ENCODE data around the gene TWSG1.
"Not testable (repeated sequence)": the region's sequence is repeated elsewhere in the genome, so short reads cannot be mapped to it uniquely, and the experiment has no call there.

Gene TWSG1

DNA sequence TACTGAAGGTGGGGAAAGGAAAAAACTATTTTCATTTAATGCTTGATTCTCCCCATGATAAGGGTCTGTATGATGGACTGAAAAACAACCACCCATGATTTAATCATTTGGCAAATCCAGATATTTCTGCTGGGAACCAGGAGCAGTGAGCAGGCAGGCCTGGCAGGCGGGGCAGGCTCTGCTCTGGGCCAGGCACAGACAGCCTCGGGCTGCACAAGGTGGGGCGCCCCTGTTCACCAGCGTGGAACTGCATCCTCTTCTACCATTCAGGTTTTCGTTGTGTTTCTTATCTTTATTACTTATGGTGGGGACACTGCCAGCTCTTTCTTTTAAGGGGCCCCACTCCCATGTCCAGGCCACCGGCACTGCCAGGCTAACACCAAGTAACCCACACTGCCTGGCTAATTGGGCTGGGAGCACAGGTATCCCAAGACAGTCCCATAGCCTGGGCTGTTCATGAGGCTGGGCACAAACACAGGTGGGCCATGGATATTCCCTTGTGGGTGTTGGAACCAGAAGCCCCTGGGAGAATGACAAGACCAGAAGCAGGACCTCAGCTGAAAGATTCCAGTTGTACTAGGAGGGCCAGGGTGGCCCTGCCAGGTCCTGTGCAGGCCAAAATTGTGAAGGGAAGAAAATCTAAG is 83.6 kb downstream of the TWSG1 start:
- FAIRE-seq: no peak

DNA sequence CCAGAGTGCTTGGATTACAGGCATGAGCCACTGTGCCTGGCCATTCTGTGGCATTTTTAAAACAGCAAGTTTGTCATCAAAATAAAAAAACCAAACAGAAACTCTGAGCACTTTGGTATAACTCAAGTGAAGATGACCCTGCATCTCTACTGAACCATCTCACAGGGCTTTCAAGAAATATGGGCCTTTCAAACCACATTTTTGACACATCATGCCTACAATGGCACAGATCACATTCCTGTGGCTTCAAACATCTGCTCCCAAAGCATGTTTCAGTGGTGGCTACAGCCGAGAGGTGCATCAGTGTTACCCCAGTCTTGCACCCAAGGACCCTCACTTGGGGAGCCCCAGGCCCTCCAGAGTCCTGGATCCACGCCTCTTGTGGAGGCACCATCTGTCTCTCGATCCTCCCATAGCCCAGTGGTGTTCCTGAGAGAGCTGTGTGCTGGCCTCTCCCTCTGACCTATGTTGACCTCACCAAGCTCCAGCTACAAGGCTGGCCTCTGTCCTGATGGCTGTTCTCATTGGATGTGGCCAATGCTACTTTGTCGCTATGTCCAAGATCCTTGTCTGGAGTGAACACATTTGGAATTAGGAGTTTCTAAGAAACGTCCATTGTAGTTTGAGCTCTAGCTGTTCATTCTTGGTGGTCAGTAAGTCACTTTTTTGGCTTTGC is 85.5 kb downstream of the TWSG1 start:
- no peak for DNase-seq (ENCODE audit: insufficient read length)
- no peak for TF ChIP-seq TAF1 (IDR thresholded peaks at IDR 0.05; ENCODE audit: borderline replicate concordance, low read depth, low read length)
- TF ChIP-seq POLR2AphosphoS5 (IDR thresholded peaks at IDR 0.05; ENCODE audit: low read depth, low read length): no peak
- TF ChIP-seq POLR2A (IDR thresholded peaks at IDR 0.05; ENCODE audit: low read depth, low read length): no peak
- no peak for FAIRE-seq

More for the DNA sequence above, 83.6 kb downstream of the TWSG1 start:
- no peak for DNase-seq (ENCODE audit: insufficient read length)
- no peak for TF ChIP-seq TAF1 (IDR thresholded peaks at IDR 0.05; ENCODE audit: borderline replicate concordance, low read depth, low read length)
- TF ChIP-seq POLR2A (IDR thresholded peaks at IDR 0.05; ENCODE audit: low read depth, low read length): no peak
- no peak for TF ChIP-seq POLR2AphosphoS5 (IDR thresholded peaks at IDR 0.05; ENCODE audit: low read depth, low read length)

DNA sequence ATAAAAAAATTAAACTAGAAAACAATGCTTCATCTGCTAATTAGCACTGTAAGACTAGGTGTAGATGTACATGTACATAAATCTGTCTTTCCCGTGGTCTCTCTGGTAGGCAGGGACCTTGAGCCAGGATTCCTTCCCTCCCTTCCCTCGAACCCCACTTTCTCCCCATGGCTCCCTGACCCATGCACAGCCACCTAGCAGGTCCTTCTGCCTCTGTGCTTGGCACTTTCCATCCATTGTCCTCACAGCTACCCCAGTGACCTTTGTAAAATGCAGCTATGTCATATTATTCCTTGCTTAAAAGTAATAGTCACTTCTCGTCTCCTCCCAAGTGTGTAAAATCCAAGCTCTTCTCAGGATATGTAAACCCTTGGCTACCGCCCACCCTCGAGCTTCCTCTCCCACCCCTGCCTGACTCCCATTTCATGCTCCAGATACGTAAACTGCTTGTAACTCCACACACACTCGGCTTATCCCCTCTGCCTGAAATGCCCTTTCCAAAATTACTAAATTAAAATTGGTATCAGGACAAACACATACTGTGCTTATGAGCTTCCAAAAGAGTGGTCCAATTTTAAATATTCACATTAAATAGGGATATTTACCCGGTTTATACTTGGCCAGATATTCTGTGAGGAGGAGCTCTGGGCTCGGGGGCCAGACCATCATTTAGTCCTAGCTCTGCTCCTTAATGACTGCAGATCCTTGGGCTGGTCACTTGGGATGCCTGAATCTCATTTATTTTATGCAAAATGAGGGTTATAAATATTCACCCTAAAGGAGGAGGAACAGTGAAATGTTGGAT is 86.7 kb downstream of the TWSG1 start:
- DNase-seq (ENCODE audit: insufficient read length) (no peak), FAIRE-seq (no peak)
- no peak for TF ChIP-seq POLR2A (IDR thresholded peaks at IDR 0.05; ENCODE audit: low read depth, low read length)
- no peak for TF ChIP-seq TAF1 (IDR thresholded peaks at IDR 0.05; ENCODE audit: borderline replicate concordance, low read depth, low read length)

DNA sequence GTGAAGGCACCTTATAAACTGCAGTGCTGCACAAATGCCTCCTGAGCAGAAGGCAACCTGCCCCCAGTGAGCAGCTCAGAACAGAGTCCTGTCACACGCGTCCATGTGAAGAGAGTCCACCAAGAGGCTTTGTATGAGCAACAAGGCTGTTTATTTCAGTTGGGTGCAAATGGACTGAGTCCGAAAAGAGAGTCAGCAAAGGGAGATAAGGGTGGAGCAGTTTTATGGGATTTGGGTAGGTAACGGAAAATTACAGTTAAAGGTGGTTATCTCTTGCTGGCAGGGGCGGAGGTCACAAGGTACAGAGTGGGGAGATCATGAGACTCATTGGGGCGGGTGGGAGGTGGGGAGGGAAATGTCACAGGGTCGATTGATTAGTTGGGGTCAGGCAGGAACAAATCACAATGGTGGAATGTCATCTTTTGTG is 87.3 kb downstream of the TWSG1 start:
- no peak for DNase-seq (ENCODE audit: insufficient read length)
- TF ChIP-seq POLR2AphosphoS5 (IDR thresholded peaks at IDR 0.05; ENCODE audit: low read depth, low read length) (no peak), POLR2A (IDR thresholded peaks at IDR 0.05; ENCODE audit: low read depth, low read length) (no peak), TAF1 (IDR thresholded peaks at IDR 0.05; ENCODE audit: borderline replicate concordance, low read depth, low read length) (no peak)
- FAIRE-seq: no peak

DNA sequence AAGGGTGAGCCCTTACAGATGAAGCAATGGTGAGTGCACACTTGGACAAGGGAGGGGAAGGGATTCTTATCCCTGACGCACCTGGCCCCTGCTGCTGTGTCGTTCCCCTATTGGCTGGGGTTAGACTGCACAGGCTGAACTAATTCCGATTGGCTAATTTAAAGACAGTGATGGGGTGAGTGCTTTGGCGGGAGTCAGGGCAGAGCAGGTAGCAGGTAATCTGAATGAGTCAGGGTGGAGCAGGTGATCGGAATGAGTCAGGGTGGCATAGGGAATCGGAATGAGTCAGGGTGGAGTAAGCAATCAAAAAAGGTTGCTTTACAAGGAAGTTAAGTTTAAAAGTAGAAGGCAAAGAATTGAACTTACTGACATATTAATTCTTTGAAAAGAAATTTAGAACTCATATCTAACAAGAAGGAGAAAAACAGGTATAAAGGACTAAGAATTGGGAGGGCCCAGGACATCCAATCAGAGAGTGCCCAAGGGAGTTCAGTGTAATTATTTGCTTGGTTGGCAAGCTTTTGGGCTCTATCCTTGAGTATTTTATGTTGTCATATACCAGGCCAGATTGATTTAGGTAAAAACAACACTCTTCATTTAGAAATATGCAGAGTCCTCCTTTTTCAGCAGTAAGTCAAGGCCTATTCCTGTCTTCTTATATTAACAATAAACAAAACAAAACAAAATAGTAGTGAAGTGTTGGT is 88.4 kb downstream of the TWSG1 start:
- TF ChIP-seq TAF1 (IDR thresholded peaks at IDR 0.05; ENCODE audit: borderline replicate concordance, low read depth, low read length) (no peak), POLR2A (IDR thresholded peaks at IDR 0.05; ENCODE audit: low read depth, low read length) (no peak), POLR2AphosphoS5 (IDR thresholded peaks at IDR 0.05; ENCODE audit: low read depth, low read length) (no peak)
- DNase-seq (ENCODE audit: insufficient read length): no peak
- FAIRE-seq: no peak

DNA sequence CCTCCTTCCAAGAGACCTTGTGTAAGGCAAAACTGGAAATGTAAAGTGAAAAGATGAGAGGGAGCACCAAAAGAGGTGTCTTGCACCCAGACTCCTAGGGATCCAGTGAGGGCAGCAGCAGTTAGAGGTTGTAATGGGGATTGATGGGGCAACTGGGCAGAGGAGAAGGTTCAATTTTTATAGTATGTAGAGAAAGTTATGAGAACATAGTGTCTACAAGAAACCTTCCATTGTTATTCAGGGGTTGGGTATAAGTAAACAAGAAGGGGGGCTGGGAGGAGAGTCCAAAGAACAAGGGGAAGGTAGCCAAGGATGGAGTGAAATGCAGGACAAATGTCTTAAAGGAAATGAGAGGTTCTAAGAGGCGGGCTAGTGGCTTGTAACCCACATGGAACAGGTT is 89.1 kb downstream of the TWSG1 start:
- DNase-seq (ENCODE audit: insufficient read length); FAIRE-seq: not testable (repeated sequence)

DNA sequence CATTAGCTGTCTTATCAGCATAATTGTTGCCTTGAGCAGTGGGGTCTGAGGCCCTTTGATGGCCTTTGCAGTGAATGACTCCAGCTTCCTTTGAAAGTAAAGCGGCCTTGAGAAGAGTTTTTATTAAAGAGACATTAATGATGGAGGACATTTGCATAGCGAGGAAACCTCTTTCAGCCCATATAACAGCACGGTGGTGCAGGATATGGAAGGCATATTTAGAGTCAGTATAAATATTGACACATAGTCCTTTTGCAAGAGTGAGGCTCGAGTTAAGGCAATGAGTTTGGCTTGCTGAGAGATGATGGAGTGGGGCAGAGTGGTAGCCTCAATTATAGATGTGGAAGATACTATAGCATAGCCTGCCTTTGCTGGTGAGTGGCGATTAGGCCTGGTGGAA is 89.7 kb downstream of the TWSG1 start:
- DNase-seq (ENCODE audit: insufficient read length); FAIRE-seq: not testable (repeated sequence)

DNA sequence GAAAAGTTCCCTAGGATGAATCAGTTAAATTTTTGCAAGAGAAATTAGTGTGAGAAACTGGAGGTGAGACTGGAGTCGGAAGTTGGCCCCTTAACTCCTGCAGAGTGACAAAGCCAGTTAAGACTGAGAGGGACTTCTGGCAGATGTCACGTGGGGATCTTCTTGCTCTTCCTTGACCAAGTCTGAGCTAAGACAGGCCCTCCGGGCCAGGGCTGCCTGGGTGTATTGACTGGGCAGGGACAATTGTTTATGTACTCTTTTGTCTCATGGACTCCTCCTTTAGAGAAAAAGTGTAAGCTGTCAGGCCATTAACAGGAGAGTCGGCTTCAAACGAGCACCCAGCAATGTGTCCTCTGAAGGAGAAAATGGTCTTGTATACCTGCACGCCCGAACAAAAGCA is 92.2 kb downstream of the TWSG1 start:
- TF ChIP-seq TAF1 (IDR thresholded peaks at IDR 0.05; ENCODE audit: borderline replicate concordance, low read depth, low read length) (no peak), POLR2A (IDR thresholded peaks at IDR 0.05; ENCODE audit: low read depth, low read length) (no peak), POLR2AphosphoS5 (IDR thresholded peaks at IDR 0.05; ENCODE audit: low read depth, low read length) (no peak)
- DNase-seq (ENCODE audit: insufficient read length): no peak
- FAIRE-seq: no peak

DNA sequence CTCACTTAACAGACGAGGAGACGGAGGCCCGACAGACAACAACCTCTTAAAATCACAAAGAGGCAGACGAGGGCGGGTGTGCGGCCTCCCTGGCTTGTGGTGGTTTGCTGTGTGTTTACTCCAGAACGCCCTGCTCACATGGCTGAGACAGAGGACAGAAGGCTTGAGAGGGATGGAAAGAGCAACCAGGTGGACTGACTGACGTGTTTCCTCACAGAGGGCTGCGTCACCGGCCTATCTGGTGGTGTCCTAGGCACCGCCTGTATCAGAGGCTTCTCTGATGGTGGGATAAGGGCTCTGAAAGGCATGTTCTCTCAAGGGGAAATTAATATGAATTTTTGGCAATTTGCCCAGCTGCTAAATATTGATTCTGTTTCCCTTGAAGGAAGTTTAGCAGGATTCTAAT is 93.7 kb downstream of the TWSG1 start:
- DNase-seq (ENCODE audit: insufficient read length) (no peak), FAIRE-seq (no peak)
- TF ChIP-seq POLR2AphosphoS5 (IDR thresholded peaks at IDR 0.05; ENCODE audit: low read depth, low read length): no peak
- no peak for TF ChIP-seq TAF1 (IDR thresholded peaks at IDR 0.05; ENCODE audit: borderline replicate concordance, low read depth, low read length)
- TF ChIP-seq POLR2A (IDR thresholded peaks at IDR 0.05; ENCODE audit: low read depth, low read length): no peak

DNA sequence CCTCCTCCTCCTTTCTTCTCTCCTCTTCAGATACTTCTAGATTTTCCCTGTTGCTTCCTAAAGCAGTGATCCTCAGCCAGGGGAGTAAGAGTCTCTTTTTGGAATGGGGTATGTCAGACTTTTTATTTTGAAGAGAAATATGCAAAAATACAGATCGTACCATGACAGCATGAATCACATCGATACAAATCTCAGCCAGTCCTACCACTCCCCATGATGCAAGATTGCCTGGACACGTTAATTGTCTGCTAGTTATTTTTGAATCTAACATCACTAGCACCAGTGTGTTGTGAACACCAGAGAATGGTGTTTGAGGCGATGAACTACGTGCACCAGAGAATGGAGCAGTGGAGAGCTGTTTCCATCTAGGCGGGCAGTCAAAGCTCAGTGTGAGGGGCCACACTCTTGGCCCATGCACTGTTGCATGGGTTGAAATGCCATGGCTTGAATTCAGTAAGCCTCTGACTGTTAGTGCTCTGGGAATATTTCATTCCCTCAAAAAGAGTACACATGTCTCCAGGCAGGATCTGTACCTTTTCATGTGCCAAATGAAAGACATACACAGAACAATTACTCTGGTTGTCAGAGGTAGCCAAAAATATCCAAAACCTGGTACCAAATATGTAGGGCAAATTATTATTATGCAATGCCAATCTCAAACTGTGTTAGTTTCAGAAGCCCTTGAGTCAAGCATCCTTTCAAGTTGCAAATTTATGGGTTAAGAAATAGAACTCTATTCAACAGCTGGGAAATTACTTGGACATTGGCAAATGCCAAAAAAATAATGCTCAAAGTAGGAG is 94.5 kb downstream of the TWSG1 start:
- TF ChIP-seq POLR2A (IDR thresholded peaks at IDR 0.05; ENCODE audit: low read depth, low read length): no peak
- DNase-seq (ENCODE audit: insufficient read length) (no peak), FAIRE-seq (no peak)

DNA sequence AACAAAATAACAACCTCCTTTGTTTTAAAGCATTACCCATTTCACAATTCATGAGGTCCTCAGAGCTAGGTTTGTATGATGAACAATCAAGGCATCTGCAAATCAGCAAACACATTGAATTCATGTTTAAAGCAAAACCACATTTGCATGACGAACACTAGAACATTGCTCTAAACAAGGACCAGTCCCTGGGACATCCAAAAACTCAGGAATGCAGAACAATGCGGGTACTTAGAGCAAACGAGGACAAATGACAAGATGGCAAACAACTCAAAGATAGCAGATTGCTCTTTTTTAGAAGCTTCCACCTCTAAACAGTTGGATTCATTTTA is 95.1 kb downstream of the TWSG1 start:
- TF ChIP-seq POLR2AphosphoS5 (IDR thresholded peaks at IDR 0.05; ENCODE audit: low read depth, low read length): no peak
- no peak for TF ChIP-seq POLR2A (IDR thresholded peaks at IDR 0.05; ENCODE audit: low read depth, low read length)
- no peak for TF ChIP-seq TAF1 (IDR thresholded peaks at IDR 0.05; ENCODE audit: borderline replicate concordance, low read depth, low read length)

DNA sequence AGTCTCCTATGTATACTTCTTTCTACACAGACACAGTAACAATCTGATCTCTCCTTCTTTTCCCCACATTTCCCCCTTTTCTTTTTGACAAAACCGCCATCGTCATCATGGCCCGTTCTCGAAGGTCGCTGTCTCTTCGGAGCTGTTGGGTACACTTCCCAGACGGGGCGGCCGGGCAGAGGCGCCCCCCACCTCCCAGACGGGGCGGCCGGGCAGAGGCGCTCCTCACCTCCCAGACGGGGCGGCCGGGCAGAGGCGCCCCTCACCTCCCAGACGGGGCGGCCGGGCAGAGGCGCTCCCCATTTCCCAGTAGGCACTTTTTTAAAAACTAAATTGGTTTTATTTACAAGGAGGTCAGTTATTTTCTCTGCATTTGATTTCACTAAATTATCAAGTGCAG is 95.7 kb downstream of the TWSG1 start:
- DNase-seq (ENCODE audit: insufficient read length); FAIRE-seq: not testable (repeated sequence)

More for the DNA sequence above, 95.1 kb downstream of the TWSG1 start:
- DNase-seq (ENCODE audit: insufficient read length) (no peak), FAIRE-seq (no peak)
